Measurements from ENCODE around the gene PIM1.
A peak's percentile ranks its signal among the peaks of the same experiment; 100 is the strongest.
"Not testable (repeated sequence)": the region's sequence is repeated elsewhere in the genome, so short reads cannot be mapped to it uniquely, and the experiment has no call there.

The PIM1 gene

GRCh38 chr6:37171970-37172812, 2.2 kb downstream of the PIM1 start:
- DNase-seq, result peak; percentile 65

- no peak for DNase-seq
Measured at GRCh38 chr6:37172912-37173492, 3.0 kb downstream of the PIM1 start.

GRCh38 chr6:37173493-37174195, 3.7 kb downstream of the PIM1 start:
- no peak for DNase-seq

- DNase-seq, result no peak
Measured at GRCh38 chr6:37174196-37174514, 4.2 kb downstream of the PIM1 start.

GRCh38 chr6:37174515-37175331, 4.8 kb downstream of the PIM1 start:
- DNase-seq, result no peak

GRCh38 chr6:37175332-37176267, 5.6 kb downstream of the PIM1 start:
- DNase-seq, result no peak

- no peak for DNase-seq
Measured at GRCh38 chr6:37176268-37177076, 6.5 kb downstream of the PIM1 start.

- DNase-seq, result no peak
Measured at GRCh38 chr6:37177077-37177934, 7.4 kb downstream of the PIM1 start.

- no peak for DNase-seq
Measured at GRCh38 chr6:37177935-37178517, 8.1 kb downstream of the PIM1 start.

GRCh38 chr6:37180075-37180474, 10.1 kb downstream of the PIM1 start:
- no peak for DNase-seq

- not testable (repeated sequence) for DNase-seq
Measured at GRCh38 chr6:37180610-37181009, 10.7 kb downstream of the PIM1 start.

- DNase-seq, result no peak
Measured at GRCh38 chr6:37182736-37183590, 13.0 kb downstream of the PIM1 start.

GRCh38 chr6:37185949-37186720, 16.2 kb downstream of the PIM1 start:
- not testable (repeated sequence) for DNase-seq

- no peak for DNase-seq
Measured at GRCh38 chr6:37187321-37188022, 17.5 kb downstream of the PIM1 start.

GRCh38 chr6:37188962-37189510, 19.1 kb downstream of the PIM1 start:
- DNase-seq, result no peak

GRCh38 chr6:37190159-37190535, 20.2 kb downstream of the PIM1 start:
- no peak for DNase-seq

GRCh38 chr6:37192666-37193065, 22.7 kb downstream of the PIM1 start:
- DNase-seq, result no peak
